ENCODE results near the gene LCORL.

The LCORL gene

DNA sequence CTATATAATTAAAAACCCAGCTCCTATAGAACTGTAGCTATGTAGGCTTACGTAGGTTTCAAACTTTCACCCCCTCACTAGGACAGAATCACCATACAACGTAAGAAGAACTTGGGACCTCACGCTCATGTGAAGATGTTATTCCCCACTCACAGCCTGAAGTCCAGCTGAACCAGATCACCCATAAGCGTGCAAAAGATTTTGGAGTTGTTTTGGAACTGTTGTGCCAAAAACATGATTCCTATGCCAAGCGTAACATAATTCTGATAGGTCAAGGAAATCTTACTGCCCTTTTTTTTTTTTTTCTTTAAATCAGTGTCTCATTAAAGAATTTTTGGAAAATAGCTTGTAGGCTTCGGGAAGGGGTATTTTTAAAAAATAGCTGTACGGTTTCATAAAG, 57.0 kb downstream of the LCORL start:
- TF ChIP-seq, protein P1, sequence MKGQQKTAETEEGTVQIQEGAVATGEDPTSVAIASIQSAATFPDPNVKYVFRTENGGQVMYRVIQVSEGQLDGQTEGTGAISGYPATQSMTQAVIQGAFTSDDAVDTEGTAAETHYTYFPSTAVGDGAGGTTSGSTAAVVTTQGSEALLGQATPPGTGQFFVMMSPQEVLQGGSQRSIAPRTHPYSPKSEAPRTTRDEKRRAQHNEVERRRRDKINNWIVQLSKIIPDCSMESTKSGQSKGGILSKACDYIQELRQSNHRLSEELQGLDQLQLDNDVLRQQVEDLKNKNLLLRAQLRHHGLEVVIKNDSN (IDR thresholded peaks at IDR 0.05): no peak

DNA sequence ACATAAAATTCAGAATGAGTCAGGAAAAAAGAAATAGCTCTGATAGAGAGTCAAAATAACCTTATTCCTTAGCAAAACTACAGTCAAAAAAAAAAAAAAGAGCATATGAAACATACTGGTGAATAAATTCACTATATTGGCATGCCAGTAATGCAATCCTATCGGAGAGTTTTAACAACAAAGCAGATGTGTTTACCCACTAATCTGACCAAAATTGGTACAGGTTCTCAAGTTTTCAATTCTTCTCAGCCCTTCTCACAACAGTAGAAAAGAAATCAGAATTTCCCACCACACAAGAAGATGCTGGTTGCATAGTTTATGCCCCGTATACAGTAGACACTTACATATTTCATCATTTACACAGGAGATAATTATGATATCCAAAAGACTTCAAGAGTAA, 59.4 kb downstream of the LCORL start:
- TF ChIP-seq, protein P2, sequence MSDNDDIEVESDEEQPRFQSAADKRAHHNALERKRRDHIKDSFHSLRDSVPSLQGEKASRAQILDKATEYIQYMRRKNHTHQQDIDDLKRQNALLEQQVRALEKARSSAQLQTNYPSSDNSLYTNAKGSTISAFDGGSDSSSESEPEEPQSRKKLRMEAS (IDR thresholded peaks at IDR 0.05): no peak
- no peak for TF ChIP-seq TEAD4 (IDR thresholded peaks at IDR 0.05)
- TF ChIP-seq YY1 (IDR thresholded peaks at IDR 0.05; ENCODE audit: low read depth): no peak
- TF ChIP-seq TAF1 (IDR thresholded peaks at IDR 0.05; ENCODE audit: low read depth): no peak
- TF ChIP-seq, protein P3, sequence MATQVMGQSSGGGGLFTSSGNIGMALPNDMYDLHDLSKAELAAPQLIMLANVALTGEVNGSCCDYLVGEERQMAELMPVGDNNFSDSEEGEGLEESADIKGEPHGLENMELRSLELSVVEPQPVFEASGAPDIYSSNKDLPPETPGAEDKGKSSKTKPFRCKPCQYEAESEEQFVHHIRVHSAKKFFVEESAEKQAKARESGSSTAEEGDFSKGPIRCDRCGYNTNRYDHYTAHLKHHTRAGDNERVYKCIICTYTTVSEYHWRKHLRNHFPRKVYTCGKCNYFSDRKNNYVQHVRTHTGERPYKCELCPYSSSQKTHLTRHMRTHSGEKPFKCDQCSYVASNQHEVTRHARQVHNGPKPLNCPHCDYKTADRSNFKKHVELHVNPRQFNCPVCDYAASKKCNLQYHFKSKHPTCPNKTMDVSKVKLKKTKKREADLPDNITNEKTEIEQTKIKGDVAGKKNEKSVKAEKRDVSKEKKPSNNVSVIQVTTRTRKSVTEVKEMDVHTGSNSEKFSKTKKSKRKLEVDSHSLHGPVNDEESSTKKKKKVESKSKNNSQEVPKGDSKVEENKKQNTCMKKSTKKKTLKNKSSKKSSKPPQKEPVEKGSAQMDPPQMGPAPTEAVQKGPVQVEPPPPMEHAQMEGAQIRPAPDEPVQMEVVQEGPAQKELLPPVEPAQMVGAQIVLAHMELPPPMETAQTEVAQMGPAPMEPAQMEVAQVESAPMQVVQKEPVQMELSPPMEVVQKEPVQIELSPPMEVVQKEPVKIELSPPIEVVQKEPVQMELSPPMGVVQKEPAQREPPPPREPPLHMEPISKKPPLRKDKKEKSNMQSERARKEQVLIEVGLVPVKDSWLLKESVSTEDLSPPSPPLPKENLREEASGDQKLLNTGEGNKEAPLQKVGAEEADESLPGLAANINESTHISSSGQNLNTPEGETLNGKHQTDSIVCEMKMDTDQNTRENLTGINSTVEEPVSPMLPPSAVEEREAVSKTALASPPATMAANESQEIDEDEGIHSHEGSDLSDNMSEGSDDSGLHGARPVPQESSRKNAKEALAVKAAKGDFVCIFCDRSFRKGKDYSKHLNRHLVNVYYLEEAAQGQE (IDR thresholded peaks at IDR 0.05; ENCODE audit: low read depth): no peak

DNA sequence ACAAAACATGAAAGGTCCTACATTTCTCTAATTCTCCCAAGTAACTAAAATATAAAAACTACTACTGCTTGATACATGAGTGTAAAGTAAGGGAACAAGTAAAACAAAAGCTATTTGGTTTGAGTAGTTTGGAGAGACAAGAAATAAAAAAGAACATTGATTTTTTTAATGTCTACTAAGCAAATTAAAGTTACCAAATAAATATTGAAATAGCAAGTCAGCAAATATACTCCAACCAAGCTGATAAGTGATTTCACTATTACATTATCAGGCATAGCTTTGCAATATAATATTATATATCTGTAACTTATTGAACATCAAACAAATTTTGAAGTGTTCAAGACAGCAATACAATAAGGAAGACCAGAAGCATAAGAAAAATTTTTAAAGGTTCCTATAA, 60.3 kb downstream of the LCORL start:
- no peak for TF ChIP-seq TEAD4 (IDR thresholded peaks at IDR 0.05)
- no peak for TF ChIP-seq EP300 (IDR thresholded peaks at IDR 0.05; ENCODE audit: borderline replicate concordance)
- TF ChIP-seq ZBTB7A (IDR thresholded peaks at IDR 0.05; ENCODE audit: low read depth): no peak
- TF ChIP-seq, protein P3 (IDR thresholded peaks at IDR 0.05; ENCODE audit: low read depth): no peak
- no peak for TF ChIP-seq CREB1 (IDR thresholded peaks at IDR 0.05; ENCODE audit: low read depth)
- TF ChIP-seq, protein P1 (IDR thresholded peaks at IDR 0.05): no peak
- TF ChIP-seq TCF12 (IDR thresholded peaks at IDR 0.05; ENCODE audit: low read depth): no peak
- TF ChIP-seq, protein P2 (IDR thresholded peaks at IDR 0.05): no peak
- no peak for TF ChIP-seq NFIC (IDR thresholded peaks at IDR 0.05)
- no peak for TF ChIP-seq FOXM1 (IDR thresholded peaks at IDR 0.05; ENCODE audit: borderline replicate concordance, low read depth)
- TF ChIP-seq EGR1 (IDR thresholded peaks at IDR 0.05): no peak
- TF ChIP-seq YY1 (IDR thresholded peaks at IDR 0.05; ENCODE audit: low read depth): no peak
- no peak for TF ChIP-seq RAD21 (IDR thresholded peaks at IDR 0.05; ENCODE audit: low read depth)
- TF ChIP-seq TAF1 (IDR thresholded peaks at IDR 0.05; ENCODE audit: low read depth): no peak
- TF ChIP-seq CEBPB (IDR thresholded peaks at IDR 0.05): no peak

DNA sequence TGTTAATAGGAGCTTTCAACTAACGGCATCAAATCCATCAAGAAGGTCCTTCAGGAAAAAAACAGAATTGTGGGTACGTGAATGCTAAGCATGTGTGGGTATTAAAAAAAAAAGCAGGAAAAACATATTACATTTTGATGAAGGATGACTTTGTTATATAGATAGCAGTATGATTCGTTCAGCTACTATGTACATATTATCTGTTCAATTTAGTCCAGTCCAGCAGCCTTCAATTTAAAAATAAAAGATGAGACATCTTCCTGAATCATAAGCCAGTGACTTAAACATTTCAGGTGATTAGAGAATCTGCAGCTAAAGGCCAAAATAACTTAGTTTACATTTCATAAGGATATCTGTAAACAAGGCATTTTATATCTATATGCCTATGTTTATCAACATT, 63.4 kb downstream of the LCORL start:
- TF ChIP-seq, protein P2 (IDR thresholded peaks at IDR 0.05): no peak
- TF ChIP-seq ZBTB7A (IDR thresholded peaks at IDR 0.05; ENCODE audit: low read depth) (no peak), YY1 (IDR thresholded peaks at IDR 0.05; ENCODE audit: low read depth) (no peak), CEBPB (IDR thresholded peaks at IDR 0.05) (no peak), EP300 (IDR thresholded peaks at IDR 0.05; ENCODE audit: borderline replicate concordance) (no peak), NFIC (IDR thresholded peaks at IDR 0.05) (no peak), TCF12 (IDR thresholded peaks at IDR 0.05; ENCODE audit: low read depth) (no peak), RAD21 (IDR thresholded peaks at IDR 0.05; ENCODE audit: low read depth) (no peak), TAF1 (IDR thresholded peaks at IDR 0.05; ENCODE audit: low read depth) (no peak), CREB1 (IDR thresholded peaks at IDR 0.05; ENCODE audit: low read depth) (no peak), EGR1 (IDR thresholded peaks at IDR 0.05) (no peak), TEAD4 (IDR thresholded peaks at IDR 0.05) (no peak)
- TF ChIP-seq, protein P1 (IDR thresholded peaks at IDR 0.05): no peak
- TF ChIP-seq, protein P3 (IDR thresholded peaks at IDR 0.05; ENCODE audit: low read depth): no peak

Data from Ishikawa (cell line).